IPS-NIHi7 (cell line): Measurements from ENCODE around the gene IFT74.

Experiments
- DNase-seq: peaks from one replicate; pipeline ENCODE4 v3.0.0; 2012; ENCODE audit warnings: mixed read lengths; ENCODE audit errors: extremely low spot score

The IFT74 gene

GRCh38 chr9:26955921-26956859, at the start of gene IFT74:
Gene IFT74, plus strand, starts transcription at chr9:26956412. Its CDS starts 5,556 bp downstream, at chr9:26961968.
- DNase-seq: peak; percentile 98

GRCh38 chr9:26913138-26913668, 43.0 kb upstream of the IFT74 start:
- DNase-seq: no peak

GRCh38 chr9:26919698-26920097, 36.5 kb upstream of the IFT74 start:
- DNase-seq: no peak

- no peak for DNase-seq
These were observed 30.6 kb upstream of the IFT74 start for GRCh38 chr9:26925609-26926008.

- no peak for DNase-seq
These were observed 27.2 kb upstream of the IFT74 start for GRCh38 chr9:26928902-26929495.

GRCh38 chr9:26935847-26936246, 20.4 kb upstream of the IFT74 start:
- DNase-seq: no peak

GRCh38 chr9:26937816-26938371, 18.3 kb upstream of the IFT74 start:
- DNase-seq: no peak

GRCh38 chr9:26939955-26940711, 16.1 kb upstream of the IFT74 start:
- no peak for DNase-seq

GRCh38 chr9:26940779-26941178, 15.4 kb upstream of the IFT74 start:
- DNase-seq: no peak

- DNase-seq: no peak
These were observed 10.6 kb upstream of the IFT74 start for GRCh38 chr9:26945591-26945990.

- peak; percentile 90 for DNase-seq
These were observed 9.2 kb upstream of the IFT74 start, which contains the start of gene PLAA for GRCh38 chr9:26946753-26947727. Gene PLAA, minus strand, starts transcription at chr9:26947242. Its CDS starts 197 bp downstream, at chr9:26947045.

GRCh38 chr9:26947736-26948135, 8.5 kb upstream of the IFT74 start:
- no peak for DNase-seq

GRCh38 chr9:26949637-26950069, 6.6 kb upstream of the IFT74 start:
- DNase-seq: no peak

- no peak for DNase-seq
These were observed 5.7 kb upstream of the IFT74 start for GRCh38 chr9:26950521-26950920.

- DNase-seq: no peak
These were observed 4.4 kb upstream of the IFT74 start for GRCh38 chr9:26951794-26952193.

GRCh38 chr9:26954050-26954508, 2.1 kb upstream of the IFT74 start:
- DNase-seq: no peak

- no peak for DNase-seq
These were observed 849 bp upstream of the IFT74 start for GRCh38 chr9:26955222-26955903.

- DNase-seq: no peak
These were observed 635 bp downstream of the IFT74 start for GRCh38 chr9:26956860-26957233.

- no peak for DNase-seq
These were observed 15.5 kb downstream of the IFT74 start for GRCh38 chr9:26971721-26972120.

- DNase-seq: no peak
These were observed 17.8 kb downstream of the IFT74 start for GRCh38 chr9:26973989-26974388.
